Mesodermal cell (in vitro differentiated cells): ENCODE results near the gene ZNF275. TPM values are rescaled to one million over a fixed set of nuclear protein-coding genes. Genes with fewer than 3 reads are reported as not detected.
"Not testable (repeated sequence)": the region's sequence is repeated elsewhere in the genome, so short reads cannot be mapped to it uniquely, and the experiment has no call there.

Source experiments
- H3K27ac ChIP-seq: 2 replicates; pipeline ENCODE4 v1.7.0; 2013; ENCODE audit warnings: mild to moderate bottlenecking, low read depth, low read length, moderate library complexity; ENCODE audit not compliant: severe bottlenecking
- H3K36me3 ChIP-seq: 2 replicates; pipeline ENCODE4 v1.7.1; 2013; ENCODE audit warnings: mild to moderate bottlenecking, low read length, moderate library complexity; ENCODE audit not compliant: control insufficient read depth, insufficient read depth
- H3K4me1 ChIP-seq: one replicate; pipeline ENCODE4 v1.7.1; 2013; ENCODE audit warnings: mild to moderate bottlenecking, low read length; ENCODE audit not compliant: insufficient read depth, control insufficient read depth, poor library complexity, severe bottlenecking
- H3K4me3 ChIP-seq: 2 replicates; pipeline ENCODE4 v1.7.0; 2013; ENCODE audit warnings: low read length, control low read depth, mild to moderate bottlenecking; ENCODE audit not compliant: insufficient read depth, poor library complexity, severe bottlenecking; ENCODE audit errors: extremely low read depth
- H3K9me3 ChIP-seq: 2 replicates; pipeline ENCODE4 v1.7.1; 2013; ENCODE audit warnings: mild to moderate bottlenecking, low read length, moderate library complexity; ENCODE audit not compliant: control insufficient read depth
- WGBS, 2 experiments: methylation state at CpG; one replicate each; pipeline ENCODE4 v1.1.5; 2013; ENCODE audit warnings: missing lambda C conversion rate in 2 of 2; ENCODE audit not compliant: insufficient coverage in 2 of 2; 5-methylcytosine and 5-hydroxymethylcytosine counted together
- polyA plus RNA-seq, 2 experiments: library from polyadenylated mRNA; stranded (reverse); fragments of 50-300 nt; gene quantifications; one replicate each; pipeline ENCODE4 v1.2.3, GENCODE V29; 2013

Gene ZNF275, protein sequence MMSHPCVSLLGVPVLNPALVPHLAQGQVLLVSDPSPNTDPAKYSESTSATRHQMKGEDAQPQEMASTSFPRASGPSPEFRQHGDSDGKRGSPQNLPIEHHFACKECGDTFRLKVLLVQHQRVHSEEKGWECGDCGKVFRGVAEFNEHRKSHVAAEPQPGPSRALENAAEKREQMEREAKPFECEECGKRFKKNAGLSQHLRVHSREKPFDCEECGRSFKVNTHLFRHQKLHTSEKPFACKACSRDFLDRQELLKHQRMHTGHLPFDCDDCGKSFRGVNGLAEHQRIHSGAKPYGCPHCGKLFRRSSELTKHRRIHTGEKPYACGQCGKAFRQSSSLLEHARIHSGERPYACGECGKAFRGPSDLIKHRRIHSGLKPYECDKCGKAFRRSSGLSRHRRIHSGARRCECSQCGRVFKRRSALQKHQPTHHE
- polyA plus RNA-seq (2013, experiment 1 of 2), result 10.2 TPM
- 9.1 TPM for polyA plus RNA-seq (2013, experiment 2 of 2)

GRCh38 chrX:153333821-153334653 lies at the start of gene ZNF275:
Gene ZNF275 (plus strand): TSS chrX:153334153. CDS start chrX:153336680, 2,527 bp downstream.
- Histone ChIP-seq H3K36me3 (peaks cover 16% of the 10 kb centered on the region), H3K4me1 (no peaks in the 10 kb centered on the region), H3K27ac (peak within 1 kb of the TSS; percentile 79), H3K4me3 (peak within 1 kb of the TSS; percentile 55), H3K9me3 (no peaks in the 10 kb centered on the region)
- 0 to 3% methylated on average over 3 to 6 of the region's 86 CpGs for WGBS, 2 experiments

DNA sequence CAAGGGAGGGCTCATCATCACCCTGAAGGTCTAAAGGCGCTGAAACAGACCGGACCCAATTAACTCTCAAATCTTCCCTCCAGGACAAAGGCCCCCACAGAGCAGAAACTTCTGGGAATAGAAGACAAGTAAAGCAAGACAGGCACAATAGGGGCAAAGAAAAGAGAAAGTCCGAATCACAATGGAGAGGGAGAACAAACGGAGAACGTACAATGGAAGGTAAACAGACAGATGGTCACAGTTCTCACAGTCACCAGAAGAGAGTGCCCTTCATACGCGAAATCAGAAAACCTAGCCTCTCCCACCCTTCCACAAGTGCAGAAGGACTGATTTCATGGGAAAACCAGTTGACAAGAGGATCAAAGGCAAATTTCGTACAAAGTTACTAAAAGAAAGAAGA lies 48.3 kb upstream of the ZNF275 start:
- H3K9me3 ChIP-seq, H3K36me3 ChIP-seq, H3K27ac ChIP-seq, H3K4me3 ChIP-seq, H3K4me1 ChIP-seq: not testable (repeated sequence)
- WGBS, 2 experiments, result no CpG with 5 or more reads among the region's 8 CpGs

GRCh38 chrX:153288807-153289206 lies 45.1 kb upstream of the ZNF275 start:
- H3K9me3 ChIP-seq, H3K27ac ChIP-seq, H3K36me3 ChIP-seq, H3K4me3 ChIP-seq, H3K4me1 ChIP-seq: not testable (repeated sequence)
- no CpG with 5 or more reads among the region's 2 CpGs for WGBS, 2 experiments

DNA sequence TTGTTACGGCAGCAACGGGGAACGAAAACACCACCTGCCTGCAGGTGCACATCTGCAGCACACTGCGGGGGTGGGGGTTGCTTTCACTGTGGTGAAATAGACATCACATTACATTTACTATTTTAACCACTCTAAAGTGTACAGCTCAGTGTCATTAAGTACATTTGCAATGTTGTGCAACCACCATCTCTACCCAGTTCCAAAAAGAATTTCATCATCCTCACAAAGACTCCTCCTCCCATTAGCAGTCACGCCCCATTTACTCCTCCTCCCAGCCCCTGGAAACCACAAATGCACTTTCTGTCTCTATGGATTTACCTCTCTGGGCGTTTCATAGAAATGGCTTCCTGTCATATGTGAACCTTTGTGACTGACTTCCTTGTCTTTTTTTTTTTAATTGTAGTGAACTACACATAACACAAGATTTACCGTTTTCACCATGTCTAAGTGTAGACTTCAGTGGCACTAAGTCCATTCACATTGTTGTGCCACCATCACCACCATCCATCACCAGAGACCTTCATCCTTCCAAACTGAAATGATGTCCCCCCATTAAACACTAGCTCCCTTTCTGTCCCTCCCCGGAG lies 40.4 kb upstream of the ZNF275 start:
- not testable (repeated sequence) for H3K9me3 ChIP-seq, H3K27ac ChIP-seq, H3K4me3 ChIP-seq, H3K4me1 ChIP-seq, H3K36me3 ChIP-seq
- no CpG with 5 or more reads among the region's 8 CpGs for WGBS, 2 experiments

DNA sequence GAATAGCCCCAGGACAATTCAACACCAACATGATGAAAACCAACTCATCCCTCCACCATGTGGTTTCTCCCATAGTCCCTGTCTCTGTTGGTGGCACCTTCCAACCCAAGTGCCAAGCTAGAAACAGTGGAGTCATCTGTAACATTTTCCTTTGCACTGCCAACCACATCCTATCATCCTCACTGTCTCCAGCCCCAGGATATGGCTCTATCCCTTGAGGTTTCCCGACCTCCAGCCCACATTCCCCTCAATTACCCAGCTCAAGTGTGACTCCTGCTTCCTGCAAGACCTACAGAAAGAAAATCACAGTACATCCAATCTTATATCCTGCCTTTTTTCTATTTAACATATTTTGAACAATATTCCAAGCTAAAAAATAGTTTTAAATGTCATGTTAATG lies 36.6 kb upstream of the ZNF275 start:
- Histone ChIP-seq H3K4me1 (no peaks in the 10 kb centered on the region), H3K9me3 (no peaks in the 10 kb centered on the region), H3K4me3 (no peak overlapping the region), H3K27ac (no peak overlapping the region), H3K36me3 (no peaks in the 10 kb centered on the region)
- WGBS, 2 experiments, result 80 to 86% methylated on average over 1 of the region's 1 CpG

- no CpG with 5 or more reads among the region's 5 CpGs for WGBS, 2 experiments
Observed at GRCh38 chrX:153299855-153300254, 34.1 kb upstream of the ZNF275 start.

DNA sequence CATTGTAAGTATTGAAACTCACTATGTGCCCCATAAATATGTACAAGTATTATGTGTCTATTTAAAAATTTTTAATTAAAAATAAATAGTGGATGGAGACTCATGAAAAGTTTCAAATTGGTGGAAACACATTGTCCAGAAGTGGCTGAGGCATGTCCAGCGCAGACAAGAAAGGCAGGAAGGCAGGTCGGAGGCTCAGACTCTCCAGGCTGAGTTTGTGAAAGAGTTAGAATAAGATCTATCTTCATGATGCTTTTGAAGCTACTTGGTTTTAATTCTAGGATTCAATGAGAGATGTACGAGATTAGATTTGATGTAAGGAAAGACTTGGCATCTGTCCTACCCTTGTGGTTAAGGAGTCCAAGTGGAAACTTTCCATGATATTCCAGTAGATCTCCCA lies 32.2 kb upstream of the ZNF275 start:
- Histone ChIP-seq H3K27ac (no peak overlapping the region), H3K4me1 (no peaks in the 10 kb centered on the region), H3K36me3 (no peaks in the 10 kb centered on the region), H3K9me3 (no peaks in the 10 kb centered on the region), H3K4me3 (no peak overlapping the region)
- 90 to 100% methylated on average over 1 of the region's 3 CpGs for WGBS, 2 experiments

More at GRCh38 chrX:153299855-153300254, 34.1 kb upstream of the ZNF275 start:
- no peak overlapping the region for H3K27ac ChIP-seq
- H3K4me1 ChIP-seq, result no peaks in the 10 kb centered on the region
- no peaks in the 10 kb centered on the region for H3K36me3 ChIP-seq
- H3K4me3 ChIP-seq, result no peak overlapping the region
- no peaks in the 10 kb centered on the region for H3K9me3 ChIP-seq

GRCh38 chrX:153302796-153303195 lies 31.2 kb upstream of the ZNF275 start:
- peaks cover 2% of the 10 kb centered on the region for H3K4me1 ChIP-seq
- no peaks in the 10 kb centered on the region for H3K9me3 ChIP-seq
- no peak overlapping the region for H3K4me3 ChIP-seq
- no peak overlapping the region for H3K27ac ChIP-seq
- no peaks in the 10 kb centered on the region for H3K36me3 ChIP-seq
- 67 to 86% methylated on average over 1 to 4 of the region's 4 CpGs for WGBS, 2 experiments

DNA sequence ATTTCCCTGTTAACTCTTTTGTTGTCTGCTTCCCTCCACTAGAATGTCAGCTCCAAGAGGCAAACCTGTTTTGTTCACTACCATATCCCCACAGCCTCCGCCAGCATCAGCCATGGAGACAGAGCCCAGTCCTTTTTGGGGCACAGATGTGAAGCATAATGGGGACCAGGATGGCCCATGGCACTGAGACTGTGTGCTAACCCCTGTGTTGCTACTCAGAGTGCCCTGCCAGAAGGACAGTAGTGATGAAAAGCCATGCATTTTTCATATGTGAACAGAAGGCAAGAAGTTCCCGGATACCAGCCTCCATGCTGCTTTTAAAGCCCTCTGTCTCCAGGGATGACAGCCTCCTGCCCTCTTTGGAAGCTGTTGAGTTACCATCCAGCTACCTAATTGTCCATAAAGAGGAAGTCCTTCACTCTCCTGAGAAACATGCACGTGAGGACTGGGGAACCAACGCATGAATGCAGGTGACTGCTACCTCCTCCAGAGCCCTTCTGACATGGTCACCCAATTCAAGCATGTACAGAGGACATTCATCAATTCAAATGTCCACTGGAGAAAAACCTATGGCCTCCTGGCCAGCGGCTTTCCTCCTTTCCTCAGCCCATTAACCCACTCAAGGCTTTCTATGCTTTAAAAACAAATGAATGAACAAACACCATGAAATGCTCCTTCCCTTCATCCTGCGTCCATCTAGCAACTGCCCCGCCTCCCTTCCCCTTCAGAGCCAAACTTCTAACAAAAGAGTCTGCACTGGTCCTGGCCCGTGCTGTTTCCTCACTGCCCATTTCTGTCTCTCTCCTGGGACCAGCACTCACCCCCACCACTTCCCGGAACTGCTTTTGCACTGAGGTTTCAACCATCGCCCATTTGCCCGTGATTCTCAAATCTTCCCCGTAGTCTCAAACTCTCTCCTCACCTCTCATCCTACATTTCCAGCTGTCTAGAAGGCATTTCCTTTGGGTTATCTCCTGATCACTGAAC lies 30.4 kb upstream of the ZNF275 start:
- no peaks in the 10 kb centered on the region for H3K9me3 ChIP-seq
- H3K36me3 ChIP-seq, result no peaks in the 10 kb centered on the region
- no peak overlapping the region for H3K4me3 ChIP-seq
- WGBS, 2 experiments, result 82 to 84% methylated on average over 7 to 10 of the region's 12 CpGs
- no peak overlapping the region for H3K27ac ChIP-seq
- H3K4me1 ChIP-seq, result peaks cover 4% of the 10 kb centered on the region
